Endothelial cell of hepatic sinusoid (primary cell): ENCODE data around the gene HSD3B7.
"Not testable (repeated sequence)": the region's sequence is repeated elsewhere in the genome, so short reads cannot be mapped to it uniquely, and the experiment has no call there.

Experiments
- in situ Hi-C: cut with HindIII; loops from 2 replicates; pipeline ENCODE4 v1.10.0; 2017; ENCODE audit warnings: low sequenced_read_pairs

HSD3B7 gene

DNA sequence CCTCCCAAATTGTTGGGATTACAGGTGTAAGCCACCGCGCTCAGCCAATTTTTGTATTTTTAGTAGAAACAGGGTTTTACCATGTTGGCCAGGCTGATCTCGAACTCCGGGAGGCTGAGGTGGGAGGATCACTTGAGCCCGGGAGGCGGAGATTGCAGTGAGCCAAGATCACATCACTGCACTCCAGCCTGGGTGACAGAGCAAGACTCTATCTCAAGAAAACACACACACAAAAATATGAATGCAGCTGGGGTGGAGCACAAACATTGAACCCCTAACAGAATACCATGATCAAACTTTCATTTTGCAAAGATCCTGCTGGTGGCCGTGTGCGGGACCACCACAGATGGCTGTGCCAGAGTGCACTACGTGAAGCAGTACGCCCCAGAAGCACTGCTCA, 32.7 kb downstream of the HSD3B7 start:
- in situ Hi-C loops = not testable (repeated sequence)

- in situ Hi-C loops = no loop called here
These were observed 35.5 kb downstream of the HSD3B7 start for GRCh38 chr16:31020536-31020935.

- in situ Hi-C loops = no loop called here
These were observed 37.7 kb downstream of the HSD3B7 start for GRCh38 chr16:31022544-31023251.

DNA sequence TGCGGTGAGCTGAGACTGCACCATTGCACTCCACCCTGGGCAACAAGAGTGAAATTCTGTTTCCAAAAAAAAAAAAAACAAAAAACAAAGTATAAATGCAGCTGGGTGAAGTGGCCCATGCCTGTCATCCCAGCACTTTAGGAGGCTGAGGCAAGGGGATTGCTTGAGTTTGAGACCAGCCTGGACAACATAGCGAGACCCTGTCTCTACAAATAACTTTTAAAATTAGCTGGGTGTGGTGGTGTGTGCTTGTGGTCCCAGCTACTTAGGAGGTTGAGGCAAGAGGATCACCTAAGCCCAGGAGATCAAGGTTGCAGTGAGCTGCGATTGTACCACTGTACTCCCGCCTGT, 38.2 kb downstream of the HSD3B7 start:
- in situ Hi-C loops = no loop called here

DNA sequence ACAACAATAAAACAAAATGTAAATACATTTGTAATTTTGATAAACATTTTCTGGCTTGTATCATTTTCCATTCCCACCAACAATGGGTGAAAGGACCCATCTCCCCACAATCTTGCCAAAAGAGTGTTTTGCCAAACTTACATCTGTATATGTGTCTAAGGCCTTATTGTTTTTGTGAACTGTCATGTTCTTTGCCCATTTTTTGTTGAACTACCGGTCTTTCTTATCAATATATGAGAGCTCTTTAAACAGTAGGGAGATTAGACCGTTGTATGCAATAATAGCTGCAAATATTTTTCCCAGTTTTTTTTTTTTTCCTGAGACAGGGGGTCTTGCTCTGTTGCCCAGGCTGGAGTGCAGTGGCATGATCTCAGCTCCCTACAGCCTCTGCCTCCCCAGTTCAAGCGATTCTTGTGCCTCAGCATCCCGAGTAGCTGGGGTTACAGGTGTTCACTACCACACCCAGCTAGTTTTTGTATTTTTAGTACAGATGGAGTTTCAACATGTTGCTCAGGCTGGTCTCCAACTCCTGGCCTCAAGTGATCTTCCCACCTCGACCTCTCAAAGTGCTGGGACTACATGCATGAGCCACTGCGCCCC, 38.7 kb downstream of the HSD3B7 start:
- in situ Hi-C loops = no loop called here

GRCh38 chr16:31025339-31025738, 40.3 kb downstream of the HSD3B7 start:
- in situ Hi-C loops = no loop called here

GRCh38 chr16:31029272-31029671, 44.3 kb downstream of the HSD3B7 start:
- in situ Hi-C loops = no loop called here

DNA sequence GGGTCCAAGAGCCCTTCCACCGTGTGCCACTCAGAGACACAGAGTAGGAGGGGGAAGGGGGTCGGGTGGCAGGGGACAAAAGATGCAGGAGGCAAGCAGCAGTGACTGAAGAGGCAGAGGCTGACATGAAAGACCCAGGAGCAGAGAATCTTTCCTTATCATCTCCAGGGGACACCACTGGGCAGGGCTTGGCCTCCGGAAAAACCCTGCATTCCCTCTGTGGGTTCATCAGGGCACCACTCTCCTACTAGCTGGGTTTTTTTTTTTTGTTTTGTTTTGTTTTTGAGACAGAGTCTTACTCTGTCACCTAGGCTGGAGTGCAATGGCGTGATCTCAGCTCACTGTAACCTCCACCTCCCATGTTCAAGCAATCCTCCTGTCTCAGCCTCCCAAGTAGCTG, 46.3 kb downstream of the HSD3B7 start:
- in situ Hi-C loops = no loop called here

DNA sequence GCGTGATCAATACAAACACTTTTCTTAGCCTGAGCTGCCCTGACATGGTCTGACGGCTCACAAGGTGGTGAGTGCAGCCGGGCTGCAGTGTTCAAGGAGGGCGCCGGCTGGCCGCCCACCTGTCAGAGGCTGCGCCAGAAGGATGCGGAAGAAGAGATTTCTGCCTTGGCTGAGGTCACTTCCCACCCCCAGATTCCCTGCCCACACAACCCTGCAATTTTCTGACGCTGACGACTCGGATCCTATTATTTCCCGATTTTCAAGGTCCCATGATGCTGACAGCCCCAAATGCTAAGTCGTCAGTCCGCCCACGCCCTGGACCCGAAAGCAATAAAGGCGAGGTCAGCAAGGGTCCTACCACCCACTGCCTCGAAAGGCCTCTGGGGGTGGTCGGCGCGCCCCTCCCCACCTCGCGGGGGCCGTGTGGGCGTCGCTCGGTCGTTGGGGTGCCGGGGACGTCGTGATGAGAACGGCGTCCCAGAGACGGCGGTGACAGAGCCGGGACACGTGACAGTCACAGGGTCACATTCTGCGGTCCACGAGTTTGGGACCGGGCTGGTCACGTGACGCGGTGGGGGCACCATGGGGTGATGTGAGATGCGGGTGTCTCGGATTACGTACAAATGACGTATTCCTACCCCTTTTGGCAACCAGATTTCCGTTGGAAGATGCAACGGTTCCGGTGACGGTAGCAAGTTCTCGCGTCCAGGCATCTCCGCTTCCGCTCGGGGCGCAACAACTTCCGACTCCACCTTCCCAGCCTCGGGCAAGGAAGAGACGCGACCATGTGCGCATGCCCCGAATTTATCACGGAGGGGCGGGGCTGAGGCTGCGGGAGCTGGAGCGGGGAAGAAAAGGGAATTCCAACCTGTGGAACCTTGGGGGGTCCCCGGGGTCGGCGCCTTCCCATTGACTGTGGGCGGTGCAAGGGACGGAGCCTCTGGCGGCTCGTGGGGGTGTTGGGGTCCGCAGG, 48.0 kb downstream of the HSD3B7 start, which contains the start of gene STX4:
TSS of gene STX4 (plus strand) at position 823 of the 973 bp plus-strand sequence. CDS start 248 bp downstream, outside the sequence.
- in situ Hi-C loops = no loop called here

- in situ Hi-C loops = no loop called here
These were observed 48.9 kb downstream of the HSD3B7 start for GRCh38 chr16:31033709-31034492.

DNA sequence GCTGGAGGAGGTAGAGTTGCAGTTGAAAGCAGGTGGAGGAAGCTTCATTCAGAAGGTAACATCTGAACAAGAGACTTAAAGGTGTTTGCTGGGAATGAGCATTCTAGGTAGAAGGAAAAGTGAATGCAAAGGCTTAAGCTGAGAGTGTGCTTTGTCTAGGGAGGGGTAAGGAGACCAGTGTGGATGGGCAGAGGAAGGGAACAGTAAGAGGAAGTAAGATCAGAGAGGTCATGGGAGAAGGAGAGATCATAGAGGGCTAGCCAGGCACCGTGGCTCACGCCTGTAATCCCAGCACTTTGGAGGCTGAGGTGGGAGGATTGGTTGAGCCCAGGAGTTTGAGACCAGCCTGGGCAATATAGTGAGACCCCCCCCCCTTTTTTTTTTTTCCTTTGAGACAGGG, 51.7 kb downstream of the HSD3B7 start:
- in situ Hi-C loops = no loop called here
